Stimulated activated CD4-positive, alpha-beta T cell treated with anti-CD3 and anti-CD28 coated beads, TNF-alpha, amount 100 ng/mL, for 48 hours (primary cell): ENCODE results near the gene EFHC1.

Experiments
- DNase-seq, 3 donors: peaks; one replicate each; pipeline ENCODE4 v3.0.0-alpha.2; 2020; ENCODE audit warnings: low read depth in 3 of 3

Gene EFHC1

GRCh38 chr6:52555518-52556233 is 135.5 kb downstream of the EFHC1 start:
- no peak for DNase-seq

- no peak for DNase-seq
These were observed 137.5 kb downstream of the EFHC1 start for GRCh38 chr6:52557389-52558265.

GRCh38 chr6:52558266-52559000 is 138.3 kb downstream of the EFHC1 start:
- no peak for DNase-seq

GRCh38 chr6:52560462-52560861 is 140.3 kb downstream of the EFHC1 start:
- DNase-seq, result no peak

- no peak for DNase-seq
These were observed 142.8 kb downstream of the EFHC1 start for GRCh38 chr6:52562911-52563310.

- no peak for DNase-seq
These were observed 144.7 kb downstream of the EFHC1 start for GRCh38 chr6:52564856-52565255.

- no peak for DNase-seq
These were observed 146.1 kb downstream of the EFHC1 start for GRCh38 chr6:52566201-52566600.

- DNase-seq, result no peak
These were observed 146.7 kb downstream of the EFHC1 start for GRCh38 chr6:52566853-52567279.

GRCh38 chr6:52568320-52568719 is 148.2 kb downstream of the EFHC1 start:
- DNase-seq, result no peak

- no peak for DNase-seq
These were observed 150.2 kb downstream of the EFHC1 start for GRCh38 chr6:52570291-52570700.

GRCh38 chr6:52571099-52571755 is 151.1 kb downstream of the EFHC1 start:
- no peak for DNase-seq

GRCh38 chr6:52572536-52572935 is 152.4 kb downstream of the EFHC1 start:
- DNase-seq, result no peak

GRCh38 chr6:52573295-52573694 is 153.2 kb downstream of the EFHC1 start:
- DNase-seq, result no peak
